B cell (primary cell): ENCODE measurements around the gene KDELR3. TPM values are rescaled to one million over a fixed set of nuclear protein-coding genes. Genes with fewer than 3 reads are reported as not detected.

ENCODE experiments used
- ATAC-seq: fragments of 200-7000 bp; cut with Tn5 transposase; one replicate; pipeline ENCODE4 v1.10.0; 2021; ENCODE audit warnings: low read depth, mild to moderate bottlenecking, moderate number of reproducible peaks, moderate library complexity
- CTCF ChIA-PET: fragments of 350-600 bp; sonication (Branson Sonifier 250); formaldehyde crosslinking; loops from one replicate; lab custom pipeline; 2021; ENCODE audit warnings: antibody characterized with exemption, inconsistent platforms; lab: Charles Lee
- POLR2A ChIA-PET: fragments of 350-600 bp; sonication (Branson Sonifier 250); formaldehyde crosslinking; loops from one replicate; lab custom pipeline; 2021; ENCODE audit warnings: antibody characterized with exemption; lab: Charles Lee
- DNase-seq: peaks from one replicate; pipeline ENCODE4 v3.0.0; 2013
- H2AFZ ChIP-seq: 2 replicates; pipeline ENCODE4 v1.6.1; 2012; ENCODE audit warnings: mild to moderate bottlenecking, low read depth, low read length; ENCODE audit not compliant: insufficient read depth, poor library complexity, severe bottlenecking
- H3K27ac ChIP-seq, 2 donors: 1 replicate in 1 of 2; 2 replicates in 1 of 2; pipeline ENCODE4 v1.5.1; 2012 to 2013; ENCODE audit warnings: low read length in 2 of 2, mild to moderate bottlenecking in 2 of 2, moderate library complexity in 1 of 2
- H3K27me3 ChIP-seq, 4 experiments: fragments of 200-600 bp in 1 of 4; sonication (generic) in 1 of 4; replicated peaks in 1 of 4; 1 replicate in 2 of 4; 2 replicates in 2 of 4; pipeline versions ENCODE4 v1.6.1 to v1.7.0; 2013 to 2016; ENCODE audit warnings: low read length in 3 of 4, mild to moderate bottlenecking in 2 of 4, mixed read lengths in 1 of 4, moderate library complexity in 1 of 4; ENCODE audit not compliant: insufficient read depth in 4 of 4, control insufficient read depth in 3 of 4; ENCODE audit errors: control extremely low read depth in 1 of 4
- H3K36me3 ChIP-seq, 2 experiments: replicated peaks in 1 of 2; 1 replicate in 1 of 2; 2 replicates in 1 of 2; pipeline versions ENCODE4 v1.6.1 to v1.7.1; 2013; ENCODE audit warnings: low read length in 1 of 2; ENCODE audit not compliant: insufficient read depth in 2 of 2, control insufficient read depth in 1 of 2; ENCODE audit errors: control extremely low read depth in 1 of 2, extremely low read depth in 1 of 2
- H3K4me1 ChIP-seq, 2 donors: fragments of 200-600 bp in 1 of 2; sonication (generic) in 1 of 2; 1 replicate in 1 of 2; 2 replicates in 1 of 2; pipeline versions ENCODE4 v1.5.1 to v1.6.1; 2013 to 2017; ENCODE audit warnings: low read length in 2 of 2; ENCODE audit not compliant: control insufficient read depth in 2 of 2, insufficient read depth in 2 of 2
- H3K4me2 ChIP-seq: replicated peaks from 2 replicates; pipeline ENCODE3; 2012; ENCODE audit warnings: mild to moderate bottlenecking, low read depth, low read length; ENCODE audit not compliant: poor library complexity, severe bottlenecking
- H3K4me3 ChIP-seq, 5 experiments: fragments of 200-600 bp in 1 of 5; sonication (generic) in 1 of 5; 1 replicate in 3 of 5; 2 replicates in 2 of 5; pipeline versions ENCODE4 v1.5.1 to v1.7.0; 2011 to 2016; ENCODE audit warnings: low read length in 4 of 5, mild to moderate bottlenecking in 4 of 5, low read depth in 2 of 5, control low read depth in 1 of 5, moderate library complexity in 1 of 5; ENCODE audit not compliant: insufficient read depth in 1 of 5; ENCODE audit errors: control extremely low read depth in 1 of 5, extremely low read depth in 1 of 5
- H3K79me2 ChIP-seq: fragments of 200-600 bp; sonication (generic); one replicate; pipeline ENCODE4 v1.6.0; 2016; ENCODE audit warnings: low read length; ENCODE audit not compliant: control insufficient read depth, insufficient read depth
- H3K9ac ChIP-seq: fragments of 200-600 bp; sonication (generic); 2 replicates; pipeline ENCODE4 v1.6.1; 2017; ENCODE audit warnings: mild to moderate bottlenecking, low read length, moderate library complexity
- H3K9me3 ChIP-seq, 3 donors: one replicate each; pipeline versions ENCODE4 v1.6.1 to v1.7.1; 2013; ENCODE audit warnings: low read length in 2 of 3; ENCODE audit not compliant: control insufficient read depth in 2 of 3, insufficient read depth in 1 of 3; ENCODE audit errors: control extremely low read depth in 1 of 3
- H4K20me1 ChIP-seq: 2 replicates; pipeline ENCODE4 v1.6.0; 2012; ENCODE audit warnings: mild to moderate bottlenecking, low read length; ENCODE audit not compliant: insufficient read depth, control insufficient read depth, poor library complexity, severe bottlenecking
- H3K27ac Mint-ChIP-seq: one replicate; pipeline ENCODE4 v1.8.0; 2021; ENCODE audit warnings: mixed read lengths
- H3K27me3 Mint-ChIP-seq: one replicate; pipeline ENCODE4 v1.8.0; 2021; ENCODE audit warnings: mixed read lengths
- H3K4me1 Mint-ChIP-seq: one replicate; pipeline ENCODE4 v1.8.0; 2021; ENCODE audit warnings: mixed read lengths
- H3K4me3 Mint-ChIP-seq: one replicate; pipeline ENCODE4 v1.8.0; 2021; ENCODE audit warnings: mixed read lengths
- H3K9me3 Mint-ChIP-seq: one replicate; pipeline ENCODE4 v1.8.0; 2022; ENCODE audit warnings: mixed read lengths; ENCODE audit not compliant: insufficient read depth
- CTCF ChIP-seq: fragments of 200-600 bp; IDR thresholded peaks from one replicate; pipeline ENCODE4 v1.8.0; 2022; ENCODE audit warnings: antibody characterized with exemption, mild to moderate bottlenecking
- EZH2 ChIP-seq: IDR thresholded peaks from 2 replicates; pipeline ENCODE4 v1.6.1; 2012; ENCODE audit warnings: borderline replicate concordance, low read depth, mild to moderate bottlenecking, moderate library complexity, low read length; ENCODE audit not compliant: insufficient read depth, poor library complexity, severe bottlenecking
- WGBS: methylation state at CpG from one replicate; pipeline ENCODE4 v1.1.5; 2013; ENCODE audit warnings: missing lambda C conversion rate; ENCODE audit not compliant: insufficient coverage; 5-methylcytosine and 5-hydroxymethylcytosine counted together
- intact Hi-C: fragments of 100-400 bp; cut with micrococcal nuclease; formaldehyde crosslinking; loops from one replicate; pipeline ENCODE4 v1.10.0; 2022
- polyA plus RNA-seq: library from polyadenylated mRNA; depleted of rRNA; stranded (reverse); fragments of >200 nt; gene quantifications from 2 replicates; pipeline ENCODE4 v1.2.3, GENCODE V29; 2012
- total RNA-seq, 2 donors: library from RNA; stranded (reverse); fragments of 120-200 nt in 1 of 2; gene quantifications; 1 replicate in 1 of 2; 2 replicates in 1 of 2; pipeline versions ENCODE4 v1.2.3 to v1.2.4, GENCODE V29; 2013 to 2022

KDELR3 gene
- total and polyA plus RNA-seq, 2 donors (not counting 1 experiment from before 2014, with no cell fraction given) = not detected

- Mint-ChIP-seq H3K4me1 (no peaks in the 10 kb centered on the region), H3K27me3 (no peaks in the 10 kb centered on the region), H3K9me3 (no peaks in the 10 kb centered on the region), H3K27ac (no peak overlapping the region), H3K4me3 (no peak overlapping the region)
- CTCF ChIA-PET = no interaction called here
- Histone ChIP-seq H3K27ac (no peak overlapping the region), H3K4me1 (no peaks in the 10 kb centered on the region), H4K20me1 (no peaks in the 10 kb centered on the region), H3K36me3 (no peaks in the 10 kb centered on the region), H3K4me3 (no peak overlapping the region), H3K4me2 (no peak overlapping the region), H3K27me3 (no peaks in the 10 kb centered on the region), H3K9ac (no peak overlapping the region), H3K9me3 (no peaks in the 10 kb centered on the region), H2AFZ (no peak overlapping the region), H3K79me2 (no peaks in the 10 kb centered on the region)
- no peak for DNase-seq
- TF ChIP-seq CTCF (no peak), EZH2 (no peak)
- POLR2A ChIA-PET = no interaction called here
- ATAC-seq = no peak
- intact Hi-C loops = no loop called here
- 95% methylated on average over 2 of the region's 4 CpGs for WGBS
Observed at GRCh38 chr22:38420734-38421133, 47.2 kb upstream of the KDELR3 start.

GRCh38 chr22:38422611-38423511 lies 45.0 kb upstream of the KDELR3 start:
- H3K4me2 ChIP-seq = no peak overlapping the region
- ATAC-seq (no peak), DNase-seq (no peak)
- H2AFZ ChIP-seq = no peak overlapping the region
- ChIA-PET CTCF (no interaction called here), POLR2A (no interaction called here)
- H4K20me1 ChIP-seq = no peaks in the 10 kb centered on the region
- Mint-ChIP-seq H3K4me1 (no peaks in the 10 kb centered on the region), H3K27me3 (no peaks in the 10 kb centered on the region), H3K27ac (no peak overlapping the region), H3K4me3 (no peak overlapping the region), H3K9me3 (no peaks in the 10 kb centered on the region)
- 92% methylated on average over 7 of the region's 21 CpGs for WGBS
- no peak for TF ChIP-seq CTCF
- TF ChIP-seq EZH2 = no peak
- no peak overlapping the region for H3K9ac ChIP-seq
- H3K27ac ChIP-seq = no peak overlapping the region
- intact Hi-C loops = no loop called here
- no peaks in the 10 kb centered on the region for H3K79me2 ChIP-seq
- H3K4me1 ChIP-seq = no peaks in the 10 kb centered on the region
- H3K4me3 ChIP-seq = no peak overlapping the region
- H3K27me3 ChIP-seq = no peaks in the 10 kb centered on the region
- no peaks in the 10 kb centered on the region for H3K9me3 ChIP-seq
- no peaks in the 10 kb centered on the region for H3K36me3 ChIP-seq
